ENCODE measurements around the gene ZFP36L2.

DNA sequence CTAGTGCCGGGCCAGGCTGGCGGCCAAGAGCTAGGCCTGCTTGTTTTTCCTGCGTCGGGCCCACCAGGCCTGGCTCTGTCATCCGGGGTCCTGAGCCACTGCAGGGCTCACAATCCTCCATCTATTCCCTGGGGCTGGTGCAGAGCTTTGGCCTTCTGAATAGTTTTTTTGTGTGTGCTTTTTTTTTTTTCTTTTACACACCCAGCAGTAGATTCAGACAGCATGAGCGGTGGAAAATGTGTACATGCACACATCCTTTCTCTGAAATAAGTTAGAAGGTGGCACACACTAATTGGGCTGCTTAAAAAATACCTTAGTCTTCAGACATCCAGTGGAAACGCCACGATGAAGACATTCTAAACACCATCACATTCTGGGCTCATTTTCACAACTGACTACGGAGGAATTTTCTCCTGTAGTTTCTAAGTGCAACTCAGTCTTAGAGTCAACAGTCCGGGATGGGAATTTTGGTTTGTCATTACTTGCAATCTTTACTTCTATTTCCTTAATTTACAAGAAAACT is 6.1 kb downstream of the ZFP36L2 start:
- TF ChIP-seq, protein P1, sequence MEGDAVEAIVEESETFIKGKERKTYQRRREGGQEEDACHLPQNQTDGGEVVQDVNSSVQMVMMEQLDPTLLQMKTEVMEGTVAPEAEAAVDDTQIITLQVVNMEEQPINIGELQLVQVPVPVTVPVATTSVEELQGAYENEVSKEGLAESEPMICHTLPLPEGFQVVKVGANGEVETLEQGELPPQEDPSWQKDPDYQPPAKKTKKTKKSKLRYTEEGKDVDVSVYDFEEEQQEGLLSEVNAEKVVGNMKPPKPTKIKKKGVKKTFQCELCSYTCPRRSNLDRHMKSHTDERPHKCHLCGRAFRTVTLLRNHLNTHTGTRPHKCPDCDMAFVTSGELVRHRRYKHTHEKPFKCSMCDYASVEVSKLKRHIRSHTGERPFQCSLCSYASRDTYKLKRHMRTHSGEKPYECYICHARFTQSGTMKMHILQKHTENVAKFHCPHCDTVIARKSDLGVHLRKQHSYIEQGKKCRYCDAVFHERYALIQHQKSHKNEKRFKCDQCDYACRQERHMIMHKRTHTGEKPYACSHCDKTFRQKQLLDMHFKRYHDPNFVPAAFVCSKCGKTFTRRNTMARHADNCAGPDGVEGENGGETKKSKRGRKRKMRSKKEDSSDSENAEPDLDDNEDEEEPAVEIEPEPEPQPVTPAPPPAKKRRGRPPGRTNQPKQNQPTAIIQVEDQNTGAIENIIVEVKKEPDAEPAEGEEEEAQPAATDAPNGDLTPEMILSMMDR (IDR thresholded peaks at IDR 0.05 in 8 of 11, conservative IDR thresholded peaks at IDR 0.05 in 3 of 11) = peak in 2 of 11 experiments; percentile 4 to 7
- TF ChIP-seq POLR2A (IDR thresholded peaks at IDR 0.05) (peak in 1 of 3 donors; percentile 8), POLR2AphosphoS5 (IDR thresholded peaks at IDR 0.05) (peak in 1 of 3 donors; percentile 6)

All from spleen (tissue), 7 donors.